ENCODE results near the gene GPD2. TPM values are rescaled to one million over a fixed set of nuclear protein-coding genes. Genes with fewer than 3 reads are reported as not detected.

GPD2 gene
- total RNA-seq: 14.5 and 18.7 TPM in 2 replicates

GRCh38 chr2:156435718-156436496, at the start of gene GPD2:
TSS of gene GPD2 (plus strand) at chr2:156436379. CDS start at chr2:156476106, 39,727 bp downstream.
- intact Hi-C loops (cut with micrococcal nuclease): loop anchor here (1.0 to 10.0 kb wide), 7 partner anchors 36 to 459 kb away; partner anchors contain the start of gene NR4A2

- intact Hi-C loops (cut with micrococcal nuclease): no loop called here
Observed at GRCh38 chr2:156394033-156394741, 42.0 kb upstream of the GPD2 start.

- intact Hi-C loops (cut with micrococcal nuclease): no loop called here
Observed at GRCh38 chr2:156396126-156396525, 40.1 kb upstream of the GPD2 start.

GRCh38 chr2:156397229-156397628, 39.0 kb upstream of the GPD2 start:
- intact Hi-C loops (cut with micrococcal nuclease): no loop called here

- intact Hi-C loops (cut with micrococcal nuclease): no loop called here
Observed at GRCh38 chr2:156398176-156398575, 38.0 kb upstream of the GPD2 start.

GRCh38 chr2:156399224-156399949, 36.8 kb upstream of the GPD2 start:
- intact Hi-C loops (cut with micrococcal nuclease): no loop called here

- intact Hi-C loops (cut with micrococcal nuclease): loop anchor here (1.0 to 10.0 kb wide), 10 partner anchors 21 to 1497 kb away; partner anchors contain the start of gene GPD2
Observed at GRCh38 chr2:156399950-156400705, 36.1 kb upstream of the GPD2 start.

GRCh38 chr2:156400706-156401678, 35.2 kb upstream of the GPD2 start:
- intact Hi-C loops (cut with micrococcal nuclease): loop anchor here (1.0 to 10.0 kb wide), 10 partner anchors 22 to 1496 kb away; partner anchors contain the start of gene GPD2

GRCh38 chr2:156401861-156402260, 34.3 kb upstream of the GPD2 start:
- intact Hi-C loops (cut with micrococcal nuclease): loop anchor here (2.0 to 10.0 kb wide), 3 partner anchors 23 to 1000 kb away; no protein-coding TSS in a partner anchor

GRCh38 chr2:156405586-156405985, 30.6 kb upstream of the GPD2 start:
- intact Hi-C loops (cut with micrococcal nuclease): loop anchor here (10.0 kb wide), 1 partner anchor 489 kb away; no protein-coding TSS in a partner anchor

GRCh38 chr2:156411835-156412234, 24.3 kb upstream of the GPD2 start:
- intact Hi-C loops (cut with micrococcal nuclease): no loop called here

GRCh38 chr2:156421851-156422250, 14.3 kb upstream of the GPD2 start:
- intact Hi-C loops (cut with micrococcal nuclease): no loop called here

- intact Hi-C loops (cut with micrococcal nuclease): no loop called here
Observed at GRCh38 chr2:156423674-156424282, 12.4 kb upstream of the GPD2 start.

- intact Hi-C loops (cut with micrococcal nuclease): no loop called here
Observed at GRCh38 chr2:156427074-156427473, 9.1 kb upstream of the GPD2 start.

- intact Hi-C loops (cut with micrococcal nuclease): no loop called here
Observed at GRCh38 chr2:156429211-156429610, 7.0 kb upstream of the GPD2 start.

- intact Hi-C loops (cut with micrococcal nuclease): loop anchor here (10.0 kb wide), 1 partner anchor 464 kb away; no protein-coding TSS in a partner anchor
Observed at GRCh38 chr2:156430236-156430979, 5.8 kb upstream of the GPD2 start.

- intact Hi-C loops (cut with micrococcal nuclease): loop anchor here (1.0 to 10.0 kb wide), 2 partner anchors 31 to 464 kb away; no protein-coding TSS in a partner anchor
Observed at GRCh38 chr2:156430980-156431358, 5.2 kb upstream of the GPD2 start.

Data from T-helper 1 cell treated with Interleukin-12 subunit alpha and Interleukin-12 subunit beta and Interleukin-4 antibody, amounts not matched to agents 30 ng/mL and 1 ng/mL, for 36 hours (primary cell).